Neural cell (in vitro differentiated cells): ENCODE results near the gene LAMA5. TPM values are rescaled to one million over a fixed set of nuclear protein-coding genes. Genes with fewer than 3 reads are reported as not detected.

Experiments
- H2AFZ ChIP-seq: fragments of 200-600, 300-800 bp; sonication (generic), shearing (Covaris generic); 2 replicates; pipeline ENCODE4 v1.6.0; 2014; ENCODE audit warnings: low read depth, mild to moderate bottlenecking, antibody characterized with exemption, low read length, moderate library complexity
- H3F3A ChIP-seq: fragments of 200-600 bp; shearing (Covaris generic); 2 replicates; pipeline ENCODE4 v1.6.1; 2016; ENCODE audit warnings: mild to moderate bottlenecking, moderate library complexity, mixed read lengths, antibody characterized with exemption, low read length; ENCODE audit not compliant: insufficient read depth, poor library complexity, severe bottlenecking
- H3K27ac ChIP-seq: fragments of 200-600, 300-800 bp; sonication (generic), shearing (Covaris generic); 2 replicates; pipeline ENCODE4 v1.5.1; 2014; ENCODE audit warnings: mild to moderate bottlenecking, low read length, moderate library complexity
- H3K27me3 ChIP-seq: fragments of 300-800, 200-600 bp; sonication (generic), shearing (Covaris generic); 2 replicates; pipeline ENCODE4 v1.6.0; 2014; ENCODE audit warnings: mild to moderate bottlenecking, low read depth, low read length, moderate library complexity; ENCODE audit not compliant: insufficient read depth
- H3K36me3 ChIP-seq: fragments of 300-800, 200-600 bp; sonication (generic), shearing (Covaris generic); 2 replicates; pipeline ENCODE4 v1.5.1; 2014; ENCODE audit warnings: mild to moderate bottlenecking, antibody characterized with exemption, low read length, moderate library complexity; ENCODE audit not compliant: insufficient read depth
- H3K4me2 ChIP-seq: fragments of 300-800, 200-600 bp; sonication (generic), shearing (Covaris generic); 2 replicates; pipeline ENCODE4 v1.6.0; 2014; ENCODE audit warnings: mild to moderate bottlenecking, low read length
- H3K4me3 ChIP-seq: fragments of 300-800, 200-600 bp; sonication (generic), shearing (Covaris generic); 2 replicates; pipeline ENCODE4 v1.5.1; 2014; ENCODE audit warnings: mild to moderate bottlenecking, low read length, moderate library complexity
- H3K79me2 ChIP-seq: fragments of 200-600 bp; shearing (Covaris generic); replicated peaks from 2 replicates; pipeline ENCODE4 v1.6.0; 2014; ENCODE audit warnings: mild to moderate bottlenecking, low read length, moderate library complexity; ENCODE audit not compliant: insufficient read depth
- H3K9ac ChIP-seq: fragments of 300-800, 200-600 bp; sonication (generic), shearing (Covaris generic); 2 replicates; pipeline ENCODE4 v1.6.1; 2016; ENCODE audit warnings: mild to moderate bottlenecking, low read length, mixed read lengths
- H3K9me2 ChIP-seq: fragments of 200-600 bp; shearing (Covaris generic); 2 replicates; pipeline ENCODE4 v1.6.1; 2016; ENCODE audit warnings: mild to moderate bottlenecking, low read length, mixed read lengths; ENCODE audit not compliant: insufficient read depth
- H3K9me3 ChIP-seq: fragments of 200-600, 300-800 bp; sonication (generic), shearing (Covaris generic); 2 replicates; pipeline ENCODE4 v1.6.1; 2016; ENCODE audit warnings: mild to moderate bottlenecking, mixed run types, low read length, moderate library complexity, mixed read lengths
- H4K20me1 ChIP-seq: fragments of 200-600 bp; shearing (Covaris generic); 2 replicates; pipeline ENCODE4 v1.6.1; 2016; ENCODE audit warnings: mild to moderate bottlenecking, mixed run types; ENCODE audit not compliant: insufficient read depth
- CTCF ChIP-seq: fragments of 450-650 bp; IDR thresholded peaks from 2 replicates; pipeline ENCODE4 v1.5.1; 2014; ENCODE audit warnings: antibody characterized with exemption, mild to moderate bottlenecking, moderate library complexity; ENCODE audit not compliant: poor library complexity, severe bottlenecking
- EP300 ChIP-seq: fragments of 450-650 bp; conservative IDR thresholded peaks from 2 replicates; pipeline ENCODE4 v1.6.1; 2014; ENCODE audit warnings: antibody characterized with exemption, mild to moderate bottlenecking, moderate library complexity; ENCODE audit not compliant: poor library complexity, severe bottlenecking
- EZH2 ChIP-seq: fragments of 200-600, 300-800 bp; shearing (Covaris generic), sonication (generic); IDR thresholded peaks from 2 replicates; pipeline ENCODE4 v1.6.1; 2014; ENCODE audit warnings: antibody characterized with exemption, low read length, borderline replicate concordance, mild to moderate bottlenecking; ENCODE audit not compliant: insufficient read depth, poor library complexity, severe bottlenecking
- MXI1 ChIP-seq: fragments of 450-650 bp; conservative IDR thresholded peaks from 2 replicates; pipeline ENCODE4 v1.6.1; 2014; ENCODE audit warnings: antibody characterized with exemption, mild to moderate bottlenecking; ENCODE audit not compliant: poor library complexity, severe bottlenecking
- POLR2AphosphoS5 ChIP-seq: IDR thresholded peaks from 2 replicates; pipeline ENCODE4 v1.6.1; 2012
- RAD21 ChIP-seq: fragments of 450-650 bp; conservative IDR thresholded peaks from 2 replicates; pipeline ENCODE4 v1.6.1; 2014; ENCODE audit warnings: antibody characterized with exemption, mild to moderate bottlenecking, moderate library complexity
- REST ChIP-seq: IDR thresholded peaks from 2 replicates; pipeline ENCODE4 v1.6.1; 2012; ENCODE audit warnings: borderline replicate concordance
- SMC3 ChIP-seq: fragments of 450-650 bp; conservative IDR thresholded peaks from 2 replicates; pipeline ENCODE4 v1.6.1; 2014; ENCODE audit warnings: antibody characterized with exemption, mild to moderate bottlenecking, moderate library complexity; ENCODE audit not compliant: poor library complexity
- TAF1 ChIP-seq: IDR thresholded peaks from 2 replicates; pipeline ENCODE4 v1.6.1; 2012; ENCODE audit warnings: low read depth
- polyA plus RNA-seq: library from polyadenylated mRNA; depleted of rRNA; stranded (reverse); fragments of >200 nt; gene quantifications from 2 replicates; pipeline ENCODE4 v1.2.3, GENCODE V29; 2014

LAMA5 gene
- polyA plus RNA-seq, 1 donor from 2014 or later, result 27.2 TPM

- no peak overlapping the region for H2AFZ ChIP-seq
- H3K36me3 ChIP-seq, result no peaks in the 10 kb centered on the region
- no peak overlapping the region for H3K4me3 ChIP-seq
- H3K27me3 ChIP-seq, result no peaks in the 10 kb centered on the region
- H3K27ac ChIP-seq, result no peak overlapping the region
- no peak overlapping the region for H3K4me2 ChIP-seq
- no peaks in the 10 kb centered on the region for H3K9me3 ChIP-seq
- H3K9ac ChIP-seq, result no peak overlapping the region
- H3F3A ChIP-seq, result no peaks in the 10 kb centered on the region
- no peak for TF ChIP-seq EZH2
- no peak for TF ChIP-seq RAD21
- TF ChIP-seq CTCF, result no peak
- TF ChIP-seq MXI1, result no peak
- TF ChIP-seq POLR2AphosphoS5, result no peak
- no peak for TF ChIP-seq TAF1
- no peak for TF ChIP-seq SMC3
- TF ChIP-seq REST, result no peak
- no peaks in the 10 kb centered on the region for H3K79me2 ChIP-seq
- no peaks in the 10 kb centered on the region for H3K9me2 ChIP-seq
- no peaks in the 10 kb centered on the region for H4K20me1 ChIP-seq
Measured at GRCh38 chr20:62318400-62319345, 48.4 kb downstream of the LAMA5 start.

GRCh38 chr20:62317167-62317655 lies 49.9 kb downstream of the LAMA5 start:
- no peaks in the 10 kb centered on the region for H3K9me2 ChIP-seq
- H3K9ac ChIP-seq, result no peak overlapping the region
- H3K9me3 ChIP-seq, result no peaks in the 10 kb centered on the region
- H3K4me2 ChIP-seq, result no peak overlapping the region
- H3K36me3 ChIP-seq, result no peaks in the 10 kb centered on the region
- no peak overlapping the region for H3K4me3 ChIP-seq
- H3F3A ChIP-seq, result no peaks in the 10 kb centered on the region
- no peaks in the 10 kb centered on the region for H4K20me1 ChIP-seq
- H2AFZ ChIP-seq, result no peak overlapping the region
- no peaks in the 10 kb centered on the region for H3K27me3 ChIP-seq
- no peaks in the 10 kb centered on the region for H3K79me2 ChIP-seq
- H3K27ac ChIP-seq, result no peak overlapping the region
- TF ChIP-seq RAD21, result no peak
- TF ChIP-seq TAF1, result no peak
- TF ChIP-seq EP300, result no peak
- no peak for TF ChIP-seq SMC3
- no peak for TF ChIP-seq POLR2AphosphoS5
- no peak for TF ChIP-seq CTCF
- TF ChIP-seq EZH2, result no peak
- no peak for TF ChIP-seq REST
- no peak for TF ChIP-seq MXI1
